Measurements from ENCODE around the gene FAM83D. TPM values are rescaled to one million over a fixed set of nuclear protein-coding genes. Genes with fewer than 3 reads are reported as not detected.
"Not testable (repeated sequence)": the region's sequence is repeated elsewhere in the genome, so short reads cannot be mapped to it uniquely, and the experiment has no call there.

FAM83D gene
- total RNA-seq, 1 donor from 2014 or later, result 56.7 TPM

DNA sequence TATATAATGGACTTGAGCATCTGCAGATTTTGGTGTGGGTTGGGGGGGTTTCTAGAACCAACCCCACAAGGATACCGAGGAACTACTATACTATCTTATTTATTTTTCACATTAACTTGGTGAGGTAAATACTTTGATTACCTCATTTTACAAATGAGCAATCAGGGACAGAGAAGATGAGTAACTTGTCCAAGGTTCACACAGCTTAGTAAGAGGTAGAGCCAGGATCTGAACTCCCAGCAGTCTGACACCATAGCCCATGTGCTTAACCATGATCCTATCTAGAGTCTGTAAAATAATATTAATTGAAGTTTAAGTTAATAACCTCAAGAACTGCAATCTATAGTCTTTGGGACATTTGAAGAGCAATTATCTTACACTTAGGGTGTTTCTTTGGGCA is 64.5 kb downstream of the FAM83D start:
- TF ChIP-seq, protein P1, sequence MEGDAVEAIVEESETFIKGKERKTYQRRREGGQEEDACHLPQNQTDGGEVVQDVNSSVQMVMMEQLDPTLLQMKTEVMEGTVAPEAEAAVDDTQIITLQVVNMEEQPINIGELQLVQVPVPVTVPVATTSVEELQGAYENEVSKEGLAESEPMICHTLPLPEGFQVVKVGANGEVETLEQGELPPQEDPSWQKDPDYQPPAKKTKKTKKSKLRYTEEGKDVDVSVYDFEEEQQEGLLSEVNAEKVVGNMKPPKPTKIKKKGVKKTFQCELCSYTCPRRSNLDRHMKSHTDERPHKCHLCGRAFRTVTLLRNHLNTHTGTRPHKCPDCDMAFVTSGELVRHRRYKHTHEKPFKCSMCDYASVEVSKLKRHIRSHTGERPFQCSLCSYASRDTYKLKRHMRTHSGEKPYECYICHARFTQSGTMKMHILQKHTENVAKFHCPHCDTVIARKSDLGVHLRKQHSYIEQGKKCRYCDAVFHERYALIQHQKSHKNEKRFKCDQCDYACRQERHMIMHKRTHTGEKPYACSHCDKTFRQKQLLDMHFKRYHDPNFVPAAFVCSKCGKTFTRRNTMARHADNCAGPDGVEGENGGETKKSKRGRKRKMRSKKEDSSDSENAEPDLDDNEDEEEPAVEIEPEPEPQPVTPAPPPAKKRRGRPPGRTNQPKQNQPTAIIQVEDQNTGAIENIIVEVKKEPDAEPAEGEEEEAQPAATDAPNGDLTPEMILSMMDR (conservative IDR thresholded peaks at IDR 0.05; ENCODE audit: low read depth, low read length), result no peak
- DNase-seq (ENCODE audit: low read depth), result no peak
- no peak overlapping the region for H3K4me3 ChIP-seq (ENCODE audit: low read depth, low read length)

DNA sequence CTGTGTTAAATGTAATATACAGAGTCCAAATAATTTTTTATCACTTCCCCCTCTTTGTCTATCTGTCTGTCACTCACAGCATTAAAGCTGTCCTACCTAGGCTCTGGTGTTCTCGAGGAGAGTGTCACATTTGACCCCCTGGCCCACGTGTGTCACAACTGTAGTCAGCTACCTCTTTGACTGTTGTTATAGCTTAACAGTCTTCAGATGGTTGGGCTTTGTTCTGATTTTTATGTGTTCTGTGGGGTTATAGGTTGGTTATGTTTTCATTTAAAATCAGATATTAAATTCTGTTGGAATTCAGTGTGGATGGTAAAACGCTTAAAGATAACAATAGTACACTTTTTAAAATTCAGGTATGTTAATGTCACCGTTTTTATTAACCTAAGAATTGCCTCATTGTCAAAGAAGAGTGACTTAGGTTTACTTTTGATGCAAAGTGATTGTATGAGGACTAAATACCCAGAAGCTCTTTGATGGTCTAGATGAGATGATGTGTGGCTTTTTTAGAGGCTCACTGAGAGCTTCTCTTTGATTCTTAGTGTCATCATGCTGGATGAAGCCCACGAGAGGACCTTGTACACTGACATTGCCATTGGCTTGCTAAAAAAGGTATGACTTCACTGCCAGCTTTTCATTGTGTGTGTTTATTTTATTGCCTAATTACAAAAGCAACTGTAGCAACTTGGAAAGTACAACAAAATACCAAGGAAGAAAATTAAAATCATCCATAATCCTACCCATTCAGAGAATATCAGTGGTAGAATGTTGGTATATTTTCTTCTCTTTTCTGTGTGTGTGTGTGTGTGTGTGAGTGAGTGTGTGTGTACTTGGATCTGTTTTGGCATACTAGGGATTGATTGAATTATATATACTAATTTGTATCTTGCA is 65.8 kb downstream of the FAM83D start:
- H3K4me3 ChIP-seq (ENCODE audit: low read depth, low read length), result no peak overlapping the region
- no peak for DNase-seq (ENCODE audit: low read depth)
- TF ChIP-seq, protein P1 (conservative IDR thresholded peaks at IDR 0.05; ENCODE audit: low read depth, low read length), result no peak

DNA sequence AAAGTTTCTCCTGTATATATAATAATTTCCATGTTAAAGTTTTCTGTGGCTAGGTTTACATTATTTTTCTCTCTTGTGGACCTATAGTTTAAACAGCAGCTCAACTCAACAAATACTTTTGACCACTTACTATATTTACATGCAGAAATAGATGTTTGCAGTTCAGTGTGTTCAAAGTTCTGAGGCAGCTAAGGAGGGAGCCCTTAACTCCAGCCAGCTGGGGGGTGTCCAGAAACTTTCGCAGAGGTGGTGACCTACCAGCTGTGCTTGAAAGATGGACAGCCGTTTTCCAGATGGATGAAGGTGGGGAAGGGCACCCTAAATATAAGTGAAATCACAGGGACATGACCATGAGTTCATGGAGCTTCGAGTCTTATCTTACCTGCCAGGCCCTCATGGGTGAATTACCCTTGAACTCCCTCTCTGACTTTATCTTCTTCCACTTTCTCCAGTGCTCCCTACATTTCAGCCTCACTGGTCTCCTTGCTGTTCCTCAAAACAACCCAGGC is 69.4 kb downstream of the FAM83D start:
- no peak overlapping the region for H3K4me3 ChIP-seq (ENCODE audit: low read depth, low read length)
- TF ChIP-seq, protein P1 (conservative IDR thresholded peaks at IDR 0.05; ENCODE audit: low read depth, low read length), result no peak
- no peak for DNase-seq (ENCODE audit: low read depth)

DNA sequence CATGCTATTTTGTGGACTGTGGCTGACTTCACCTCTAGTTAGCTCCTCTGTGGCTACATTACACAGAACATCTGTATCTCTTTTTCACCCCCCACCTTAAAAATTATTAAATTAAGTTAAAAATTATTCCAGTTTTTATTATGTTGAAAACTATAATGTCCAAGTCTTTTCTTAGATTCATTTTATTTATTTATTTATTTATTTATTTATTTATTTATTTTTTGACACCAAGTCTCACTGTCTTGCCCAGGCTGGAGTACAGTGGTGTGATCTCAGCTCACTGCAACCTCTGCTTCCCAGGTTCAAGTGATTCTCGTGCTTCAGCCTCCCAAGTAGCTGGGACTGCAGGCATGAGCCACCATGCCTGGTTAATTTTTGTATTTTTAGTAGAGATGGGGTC is 70.6 kb downstream of the FAM83D start:
- H3K4me3 ChIP-seq (ENCODE audit: low read depth, low read length); DNase-seq (ENCODE audit: low read depth): not testable (repeated sequence)

DNA sequence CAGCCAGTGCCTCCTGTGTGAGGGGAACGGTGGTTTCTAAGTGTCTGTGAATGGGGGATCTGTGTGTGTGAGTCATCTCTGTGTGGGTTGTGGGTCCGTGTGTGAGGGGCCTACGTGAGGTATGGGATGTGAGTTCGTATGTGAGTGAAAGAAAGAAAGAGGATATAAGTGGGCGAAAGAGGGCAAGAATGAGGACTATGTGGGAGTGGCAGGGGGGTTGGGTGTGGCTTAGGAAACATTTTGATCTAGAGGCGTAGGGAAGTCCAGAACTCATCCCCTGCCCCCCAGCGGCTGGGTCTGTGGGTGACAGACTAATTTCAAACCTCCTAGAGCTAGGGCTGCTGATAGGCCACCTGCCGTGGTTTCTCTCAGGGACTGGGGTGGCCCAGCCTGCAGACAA is 71.4 kb downstream of the FAM83D start:
- H3K4me3 ChIP-seq (ENCODE audit: low read depth, low read length), result no peak overlapping the region
- TF ChIP-seq, protein P1 (conservative IDR thresholded peaks at IDR 0.05; ENCODE audit: low read depth, low read length), result no peak
- no peak for DNase-seq (ENCODE audit: low read depth)

DNA sequence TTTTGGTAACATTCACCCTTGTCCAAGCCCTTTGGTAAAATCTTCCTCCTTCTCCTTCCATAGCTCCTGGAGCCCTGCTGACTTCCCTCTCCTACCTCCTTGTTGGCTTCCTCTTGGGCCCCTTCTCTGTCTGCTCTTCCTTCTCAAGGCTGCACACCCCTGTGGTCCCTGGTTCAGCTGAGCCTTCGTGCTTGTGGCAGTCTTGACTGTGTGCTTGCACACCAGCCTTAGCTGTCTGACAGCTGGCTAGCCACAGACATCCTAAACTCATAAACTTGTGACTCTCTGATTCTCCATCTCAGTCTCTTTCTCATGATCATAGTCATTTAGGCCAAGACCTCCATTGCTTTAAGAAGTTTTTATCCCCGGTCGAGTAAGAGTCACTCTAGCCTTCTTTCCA is 73.0 kb downstream of the FAM83D start:
- TF ChIP-seq, protein P1 (conservative IDR thresholded peaks at IDR 0.05; ENCODE audit: low read depth, low read length), result no peak
- no peak overlapping the region for H3K4me3 ChIP-seq (ENCODE audit: low read depth, low read length)
- DNase-seq (ENCODE audit: low read depth), result no peak

DNA sequence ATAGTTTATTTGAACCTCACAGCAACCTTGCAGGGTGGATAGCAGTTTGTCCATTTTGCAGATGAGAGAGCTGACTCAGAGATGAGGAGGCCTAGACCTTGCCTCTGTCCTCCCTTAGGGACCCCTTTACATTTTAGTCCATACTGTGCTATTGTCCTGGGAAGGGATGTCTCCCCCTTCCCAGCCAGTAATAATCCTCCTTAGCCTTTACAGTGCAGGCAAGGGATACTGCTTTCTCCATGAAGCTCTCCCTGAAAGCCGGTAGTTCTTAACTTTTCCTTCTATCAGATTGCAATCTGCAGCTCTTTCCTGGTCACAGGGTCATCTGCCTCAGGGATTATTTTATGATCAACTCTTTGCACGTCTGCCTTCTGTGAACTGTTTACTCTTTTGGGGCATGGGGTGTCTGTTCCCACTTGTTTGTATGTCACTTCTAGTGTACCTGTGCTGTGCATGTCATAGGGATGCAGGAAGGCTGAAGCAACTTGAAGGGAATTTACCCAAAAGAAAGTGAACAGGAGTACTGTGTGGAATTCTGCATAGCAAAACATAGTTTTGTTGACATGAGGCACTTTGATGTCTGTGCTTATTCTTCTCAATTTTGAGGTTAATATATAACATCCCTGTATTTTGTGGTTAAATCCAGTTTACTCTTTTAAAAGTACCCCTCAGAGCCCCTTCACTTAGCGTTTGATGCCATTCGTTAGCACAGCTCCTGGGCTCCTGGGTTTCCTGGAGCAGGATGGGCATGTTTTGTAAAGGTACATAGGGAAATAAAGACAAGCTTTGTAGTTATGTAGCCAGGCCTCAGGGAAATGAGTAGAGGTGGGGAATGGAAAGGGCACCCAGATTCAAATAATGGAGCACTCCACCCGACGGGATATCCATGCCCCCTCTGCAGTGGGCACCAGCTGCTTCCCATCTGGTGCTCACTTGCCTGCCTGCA is 74.0 kb downstream of the FAM83D start:
- TF ChIP-seq, protein P1 (conservative IDR thresholded peaks at IDR 0.05; ENCODE audit: low read depth, low read length), result no peak
- H3K4me3 ChIP-seq (ENCODE audit: low read depth, low read length), result no peak overlapping the region
- DNase-seq (ENCODE audit: low read depth), result no peak

All from epithelial cell of proximal tubule (primary cell).